K562 (cell line): Measurements from ENCODE around the gene ITGB2. TPM values are rescaled to one million over a fixed set of nuclear protein-coding genes. Genes with fewer than 3 reads are reported as not detected.
A peak's percentile ranks its signal among the peaks of the same experiment; 100 is the strongest.

Experiments
- CBX1 ChIP-seq: sonication (generic); IDR thresholded peaks from 2 replicates; pipeline ENCODE4 v1.6.1; 2016; ENCODE audit warnings: antibody characterized with exemption, low read depth, mild to moderate bottlenecking
- COPS2 ChIP-seq: fragments of 450-650 bp; conservative IDR thresholded peaks from 2 replicates; pipeline ENCODE4 v1.6.1; 2016; ENCODE audit warnings: mild to moderate bottlenecking, moderate library complexity
- FOXA1 ChIP-seq: fragments of 450-650 bp; IDR thresholded peaks from 2 replicates; pipeline ENCODE4 v1.6.1; 2016; ENCODE audit warnings: mild to moderate bottlenecking, borderline replicate concordance
- HCFC1 ChIP-seq: IDR thresholded peaks from 2 replicates; pipeline ENCODE4 v1.6.1; 2012; ENCODE audit warnings: low read depth, low read length, improper control_type of control experiment
- KDM5B ChIP-seq: fragments of 200-600 bp; sonication (generic); IDR thresholded peaks from 2 replicates; pipeline ENCODE4 v1.6.1; 2012; ENCODE audit warnings: low read depth, mild to moderate bottlenecking, moderate library complexity, low read length, control low read depth, inconsistent platforms; ENCODE audit not compliant: insufficient replicate concordance
- KLF6 ChIP-seq: fragments of 250-450 bp; sonication (Bioruptor Pico); IDR thresholded peaks from 2 replicates; pipeline ENCODE4 v1.4.0; 2020; ENCODE audit warnings: mild to moderate bottlenecking, moderate library complexity, borderline replicate concordance
- NCOA2 ChIP-seq, 2 experiments: fragments of 450-650 bp; IDR thresholded peaks; 2 replicates each; pipeline ENCODE4 v1.6.1; 2018; ENCODE audit warnings: mild to moderate bottlenecking in 2 of 2, moderate library complexity in 1 of 2; ENCODE audit not compliant: partially characterized antibody in 2 of 2
- PHB2 ChIP-seq: fragments of 450-650 bp; IDR thresholded peaks from 2 replicates; pipeline ENCODE4 v1.6.1; 2017; ENCODE audit warnings: low read depth
- RB1 ChIP-seq: fragments of 450-650 bp; IDR thresholded peaks from 2 replicates; pipeline ENCODE4 v1.6.1; 2017; ENCODE audit warnings: low read depth, mild to moderate bottlenecking
- SP1 ChIP-seq: sonication (generic); formaldehyde crosslinking; IDR thresholded peaks from 2 replicates; pipeline ENCODE4 v1.8.1; 2022; ENCODE audit warnings: mild to moderate bottlenecking, missing genetic modification reagents
- SRSF3 ChIP-seq: fragments of 200-400 bp; formaldehyde crosslinking; IDR thresholded peaks from 2 replicates; pipeline ENCODE4 v1.6.1; 2016; ENCODE audit warnings: mild to moderate bottlenecking, low read length, moderate library complexity; ENCODE audit not compliant: insufficient read depth
- XRCC4 ChIP-seq: IDR thresholded peaks from one replicate; pipeline ENCODE4 v1.6.1; 2011; ENCODE audit not compliant: insufficient read depth, insufficient read length; ENCODE audit errors: extremely low read depth
- XRCC5 ChIP-seq: fragments of 200-400 bp; formaldehyde crosslinking; IDR thresholded peaks from 2 replicates; pipeline ENCODE4 v1.6.1; 2017; ENCODE audit warnings: low read depth, mild to moderate bottlenecking, low read length
- ZFP36 ChIP-seq: fragments of 150-350 bp; IDR thresholded peaks from 2 replicates; pipeline ENCODE4 v1.6.1; 2018; ENCODE audit warnings: low read length, low read depth; ENCODE audit not compliant: partially characterized antibody
- ZNF165 ChIP-seq: fragments of 250-450 bp; sonication (Bioruptor Pico); IDR thresholded peaks from 2 replicates; pipeline ENCODE4 v1.4.0; 2020; ENCODE audit warnings: borderline replicate concordance
- ZNF174 ChIP-seq: fragments of 250-450 bp; sonication (Bioruptor Pico); IDR thresholded peaks from 2 replicates; pipeline ENCODE4 v1.4.0; 2020; ENCODE audit warnings: mild to moderate bottlenecking
- ZNF23 ChIP-seq: fragments of 250-450 bp; sonication (Bioruptor Pico); IDR thresholded peaks from 2 replicates; pipeline ENCODE4 v1.4.0; 2020; ENCODE audit warnings: mild to moderate bottlenecking
- ZNF77 ChIP-seq: fragments of 250-450 bp; sonication (Bioruptor Pico); IDR thresholded peaks from 2 replicates; pipeline ENCODE4 v1.5.0; 2020
- polyA plus RNA-seq, 8 experiments: library from polyadenylated mRNA; depleted of rRNA in 4 of 8; stranded (reverse) in 5 of 8; unstranded in 3 of 8; fragments of >200 nt; fragmentation: Nextera tagmentation in 2 of 8; fragmentation: Illumina TruSeq in 1 of 8; extraction: Ambion mirVana in 2 of 8; extraction: Trizol in 1 of 8; gene quantifications; 2 replicates each; pipeline versions ENCODE4 v1.2.1 to v1.2.3, GENCODE V29; 2011 to 2014; ENCODE audit warnings: inconsistent platforms in 1 of 8, missing spikeins in 1 of 8
- total RNA-seq, 7 experiments: library from RNA; depleted of rRNA in 6 of 7; stranded (reverse); fragments of >200 nt in 6 of 7; fragmentation: Illumina TruSeq in 2 of 7; extraction: Trizol in 2 of 7; gene quantifications; 2 replicates each; pipeline versions ENCODE4 v1.2.1 to v1.2.3, GENCODE V29; 2011 to 2021; ENCODE audit warnings: low replicate concordance in 1 of 7
- TF ChIP-seq, protein P1 (sequence below): sonication (generic); formaldehyde crosslinking; IDR thresholded peaks from 2 replicates; pipeline ENCODE4 v1.8.0; 2022; ENCODE audit warnings: missing genetic modification reagents, mild to moderate bottlenecking, moderate library complexity, borderline replicate concordance
- TF ChIP-seq, protein P2 (sequence below): IDR thresholded peaks from 2 replicates; pipeline ENCODE4 v1.6.1; 2014; ENCODE audit warnings: antibody characterized with exemption
- TF ChIP-seq, protein P3 (sequence below): fragments of 450-650 bp; formaldehyde crosslinking; IDR thresholded peaks from 2 replicates; pipeline ENCODE4 v1.4.0; 2020; ENCODE audit warnings: mild to moderate bottlenecking, mixed read lengths
- TF ChIP-seq, protein P4 (sequence below): fragments of 450-650 bp; IDR thresholded peaks from 2 replicates; pipeline ENCODE4 v1.6.1; 2016
- TF ChIP-seq, protein P5 (sequence below): fragments of 450-650 bp; conservative IDR thresholded peaks from 2 replicates; pipeline ENCODE4 v1.6.1; 2016; ENCODE audit warnings: missing genetic modification characterization, low read depth, mild to moderate bottlenecking, missing compliant biosample characterization, moderate library complexity

The ITGB2 gene
- total and polyA plus RNA-seq, 9 of the 15 experiments (the other 6 are each of a cell fraction or from before 2014, with no cell fraction given), result 0.07 to 1.3 (median 0.51) TPM; not detected in 2

DNA sequence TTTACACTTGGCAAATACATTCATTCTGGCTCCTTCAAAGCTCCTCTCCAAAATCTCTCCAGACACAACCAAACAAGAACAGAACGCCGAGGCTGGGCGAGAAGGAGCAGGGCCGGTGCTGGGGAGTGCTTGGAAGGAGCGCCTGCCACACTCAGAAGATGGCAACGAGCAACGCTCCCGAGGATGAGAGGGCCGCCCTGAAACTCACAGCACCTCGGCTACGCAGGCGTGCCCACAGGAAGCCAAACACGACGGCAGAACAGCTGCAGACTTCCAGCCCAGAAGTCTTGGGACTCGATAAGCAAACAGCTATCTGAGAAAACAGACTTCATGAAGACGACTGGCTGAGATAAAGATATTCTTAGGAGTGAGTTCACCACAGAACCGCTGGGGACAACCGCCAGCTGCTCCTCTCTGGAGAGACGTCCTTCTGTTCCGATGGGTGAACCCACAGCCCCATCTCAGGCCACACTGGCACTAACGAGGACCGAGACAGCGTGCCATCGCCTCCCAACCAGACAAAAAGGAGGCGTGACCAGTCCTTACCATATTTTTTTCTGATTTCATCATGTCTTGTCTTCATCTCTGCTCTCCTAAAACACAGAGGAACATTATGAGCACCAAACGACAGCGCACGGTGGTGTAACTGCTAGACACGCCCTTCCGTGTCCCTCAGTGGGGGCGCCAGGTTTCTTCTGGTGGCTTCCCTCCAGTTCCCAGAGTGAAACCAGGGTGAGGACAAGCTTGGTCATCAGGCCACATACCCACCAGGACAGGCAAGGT, 65.8 kb downstream of the ITGB2 start (continued):
- TF ChIP-seq FOXA1 (no peak), KDM5B (no peak), SRSF3 (no peak), ZNF174 (CRISPR knock-in tag) (no peak), SP1 (CRISPR knock-in tag) (peak; percentile 88), XRCC5 (peak; percentile 90; the same call in 1 of the 2 replicates), HCFC1 (peak; percentile 8; the same call in 1 of the 2 replicates), CBX1 (no peak), XRCC4 (no peak), ZFP36 (peak; percentile 62), PHB2 (peak; percentile 95), ZNF77 (CRISPR knock-in tag) (no peak), ZNF23 (CRISPR knock-in tag) (no peak), COPS2 (no peak), NCOA2 (IDR thresholded peaks at IDR 0.05; ENCODE audit: partially characterized antibody in 2 of 2) (no peak), ZNF165 (CRISPR knock-in tag) (0 out of 2 replicates have a peak, but pooled peaks have one; percentile 70), RB1 (peak; percentile 68), KLF6 (CRISPR knock-in tag) (no peak; the same call in 1 of the 2 replicates)
- TF ChIP-seq, protein P1, sequence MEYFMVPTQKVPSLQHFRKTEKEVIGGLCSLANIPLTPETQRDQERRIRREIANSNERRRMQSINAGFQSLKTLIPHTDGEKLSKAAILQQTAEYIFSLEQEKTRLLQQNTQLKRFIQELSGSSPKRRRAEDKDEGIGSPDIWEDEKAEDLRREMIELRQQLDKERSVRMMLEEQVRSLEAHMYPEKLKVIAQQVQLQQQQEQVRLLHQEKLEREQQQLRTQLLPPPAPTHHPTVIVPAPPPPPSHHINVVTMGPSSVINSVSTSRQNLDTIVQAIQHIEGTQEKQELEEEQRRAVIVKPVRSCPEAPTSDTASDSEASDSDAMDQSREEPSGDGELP, result peak; percentile 99
- TF ChIP-seq, protein P2, sequence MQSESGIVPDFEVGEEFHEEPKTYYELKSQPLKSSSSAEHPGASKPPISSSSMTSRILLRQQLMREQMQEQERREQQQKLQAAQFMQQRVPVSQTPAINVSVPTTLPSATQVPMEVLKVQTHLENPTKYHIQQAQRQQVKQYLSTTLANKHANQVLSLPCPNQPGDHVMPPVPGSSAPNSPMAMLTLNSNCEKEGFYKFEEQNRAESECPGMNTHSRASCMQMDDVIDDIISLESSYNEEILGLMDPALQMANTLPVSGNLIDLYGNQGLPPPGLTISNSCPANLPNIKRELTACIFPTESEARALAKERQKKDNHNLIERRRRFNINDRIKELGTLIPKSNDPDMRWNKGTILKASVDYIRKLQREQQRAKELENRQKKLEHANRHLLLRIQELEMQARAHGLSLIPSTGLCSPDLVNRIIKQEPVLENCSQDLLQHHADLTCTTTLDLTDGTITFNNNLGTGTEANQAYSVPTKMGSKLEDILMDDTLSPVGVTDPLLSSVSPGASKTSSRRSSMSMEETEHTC, result peak; percentile 92
- TF ChIP-seq, protein P3, sequence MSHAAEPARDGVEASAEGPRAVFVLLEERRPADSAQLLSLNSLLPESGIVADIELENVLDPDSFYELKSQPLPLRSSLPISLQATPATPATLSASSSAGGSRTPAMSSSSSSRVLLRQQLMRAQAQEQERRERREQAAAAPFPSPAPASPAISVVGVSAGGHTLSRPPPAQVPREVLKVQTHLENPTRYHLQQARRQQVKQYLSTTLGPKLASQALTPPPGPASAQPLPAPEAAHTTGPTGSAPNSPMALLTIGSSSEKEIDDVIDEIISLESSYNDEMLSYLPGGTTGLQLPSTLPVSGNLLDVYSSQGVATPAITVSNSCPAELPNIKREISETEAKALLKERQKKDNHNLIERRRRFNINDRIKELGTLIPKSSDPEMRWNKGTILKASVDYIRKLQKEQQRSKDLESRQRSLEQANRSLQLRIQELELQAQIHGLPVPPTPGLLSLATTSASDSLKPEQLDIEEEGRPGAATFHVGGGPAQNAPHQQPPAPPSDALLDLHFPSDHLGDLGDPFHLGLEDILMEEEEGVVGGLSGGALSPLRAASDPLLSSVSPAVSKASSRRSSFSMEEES (CRISPR knock-in tag), result no peak; the same call in 1 of the 2 replicates
- TF ChIP-seq, protein P4, sequence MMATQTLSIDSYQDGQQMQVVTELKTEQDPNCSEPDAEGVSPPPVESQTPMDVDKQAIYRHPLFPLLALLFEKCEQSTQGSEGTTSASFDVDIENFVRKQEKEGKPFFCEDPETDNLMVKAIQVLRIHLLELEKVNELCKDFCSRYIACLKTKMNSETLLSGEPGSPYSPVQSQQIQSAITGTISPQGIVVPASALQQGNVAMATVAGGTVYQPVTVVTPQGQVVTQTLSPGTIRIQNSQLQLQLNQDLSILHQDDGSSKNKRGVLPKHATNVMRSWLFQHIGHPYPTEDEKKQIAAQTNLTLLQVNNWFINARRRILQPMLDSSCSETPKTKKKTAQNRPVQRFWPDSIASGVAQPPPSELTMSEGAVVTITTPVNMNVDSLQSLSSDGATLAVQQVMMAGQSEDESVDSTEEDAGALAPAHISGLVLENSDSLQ, result no peak
- TF ChIP-seq, protein P5, sequence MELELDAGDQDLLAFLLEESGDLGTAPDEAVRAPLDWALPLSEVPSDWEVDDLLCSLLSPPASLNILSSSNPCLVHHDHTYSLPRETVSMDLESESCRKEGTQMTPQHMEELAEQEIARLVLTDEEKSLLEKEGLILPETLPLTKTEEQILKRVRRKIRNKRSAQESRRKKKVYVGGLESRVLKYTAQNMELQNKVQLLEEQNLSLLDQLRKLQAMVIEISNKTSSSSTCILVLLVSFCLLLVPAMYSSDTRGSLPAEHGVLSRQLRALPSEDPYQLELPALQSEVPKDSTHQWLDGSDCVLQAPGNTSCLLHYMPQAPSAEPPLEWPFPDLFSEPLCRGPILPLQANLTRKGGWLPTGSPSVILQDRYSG (tag), result peak; percentile 78
